AG04450 (cell line): Measurements from ENCODE around the gene ANKRD55. TPM values are rescaled to one million over a fixed set of nuclear protein-coding genes. Genes with fewer than 3 reads are reported as not detected.

Source experiments
- CTCF ChIA-PET: fragments of 300-600, 350-600 bp; formaldehyde crosslinking; extraction: SDS; loops from one replicate; lab custom pipeline; 2022; ENCODE audit warnings: antibody characterized with exemption, inconsistent platforms; lab: Charles Lee
- POLR2A ChIA-PET: fragments of 350-600 bp; formaldehyde crosslinking; extraction: SDS; loops from one replicate; lab custom pipeline; 2021; ENCODE audit warnings: antibody characterized with exemption, inconsistent platforms; lab: Yijun Ruan, JAX
- DNase-seq: peaks from one replicate; pipeline ENCODE4 v3.0.0-alpha.2; 2011; ENCODE audit warnings: low read depth, low spot score
- H3K27ac ChIP-seq: one replicate; pipeline ENCODE4 v1.5.1; 2012; ENCODE audit warnings: low read depth, low read length, control low read depth
- H3K27me3 ChIP-seq: one replicate; pipeline ENCODE4 v1.6.0; 2012; ENCODE audit warnings: low read length; ENCODE audit not compliant: control insufficient read depth, insufficient read depth
- H3K4me3 ChIP-seq: 2 replicates; pipeline ENCODE4 v1.5.1; 2011; ENCODE audit warnings: mild to moderate bottlenecking, low read depth, low read length, control low read depth
- H3K9me3 ChIP-seq: 2 replicates; pipeline ENCODE4 v1.5.1; 2012; ENCODE audit warnings: low read length; ENCODE audit not compliant: control insufficient read depth, insufficient read depth
- polyA plus RNA-seq: library from polyadenylated mRNA; depleted of rRNA; stranded (reverse); fragments of >200 nt; gene quantifications from 2 replicates; pipeline ENCODE4 v1.2.3, GENCODE V29; 2011
- TF ChIP-seq, protein P1 (sequence below): IDR thresholded peaks from 2 replicates; pipeline ENCODE4 v1.5.1; 2011; ENCODE audit warnings: low read depth, low read length, control low read depth, inconsistent platforms

Gene ANKRD55
- polyA plus RNA-seq, 1 experiment = not detected

DNA sequence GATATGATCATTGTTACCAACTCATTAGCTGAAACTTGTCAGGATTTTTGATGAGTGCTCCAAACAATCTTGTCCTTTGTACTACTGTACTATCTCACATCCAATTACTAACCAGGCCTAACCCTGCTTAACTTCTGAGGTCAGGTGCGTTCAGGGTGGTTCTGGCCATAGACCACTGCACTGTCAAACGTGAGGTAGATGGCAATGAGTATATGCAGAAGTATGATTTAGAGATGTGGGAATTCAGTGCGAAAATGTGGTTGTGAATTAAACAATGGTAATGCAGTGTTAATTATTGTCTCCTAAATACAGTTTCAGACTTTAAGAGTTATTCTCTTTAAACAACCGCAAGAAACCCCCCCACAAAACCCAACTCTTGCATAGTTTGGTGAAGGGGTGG is 86.5 kb downstream of the ANKRD55 start:
- DNase-seq = no peak
- Histone ChIP-seq H3K27ac (no peak overlapping the region), H3K27me3 (no peaks in the 10 kb centered on the region), H3K4me3 (no peak overlapping the region), H3K9me3 (no peaks in the 10 kb centered on the region)
- TF ChIP-seq, protein P1, sequence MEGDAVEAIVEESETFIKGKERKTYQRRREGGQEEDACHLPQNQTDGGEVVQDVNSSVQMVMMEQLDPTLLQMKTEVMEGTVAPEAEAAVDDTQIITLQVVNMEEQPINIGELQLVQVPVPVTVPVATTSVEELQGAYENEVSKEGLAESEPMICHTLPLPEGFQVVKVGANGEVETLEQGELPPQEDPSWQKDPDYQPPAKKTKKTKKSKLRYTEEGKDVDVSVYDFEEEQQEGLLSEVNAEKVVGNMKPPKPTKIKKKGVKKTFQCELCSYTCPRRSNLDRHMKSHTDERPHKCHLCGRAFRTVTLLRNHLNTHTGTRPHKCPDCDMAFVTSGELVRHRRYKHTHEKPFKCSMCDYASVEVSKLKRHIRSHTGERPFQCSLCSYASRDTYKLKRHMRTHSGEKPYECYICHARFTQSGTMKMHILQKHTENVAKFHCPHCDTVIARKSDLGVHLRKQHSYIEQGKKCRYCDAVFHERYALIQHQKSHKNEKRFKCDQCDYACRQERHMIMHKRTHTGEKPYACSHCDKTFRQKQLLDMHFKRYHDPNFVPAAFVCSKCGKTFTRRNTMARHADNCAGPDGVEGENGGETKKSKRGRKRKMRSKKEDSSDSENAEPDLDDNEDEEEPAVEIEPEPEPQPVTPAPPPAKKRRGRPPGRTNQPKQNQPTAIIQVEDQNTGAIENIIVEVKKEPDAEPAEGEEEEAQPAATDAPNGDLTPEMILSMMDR = no peak
- POLR2A ChIA-PET = no interaction called here
- CTCF ChIA-PET = interaction anchor here (0.6 to 1.1 kb wide), 2 partner anchors 22 to 822 kb away, joined by 3 read pairs; no protein-coding TSS in a partner anchor

DNA sequence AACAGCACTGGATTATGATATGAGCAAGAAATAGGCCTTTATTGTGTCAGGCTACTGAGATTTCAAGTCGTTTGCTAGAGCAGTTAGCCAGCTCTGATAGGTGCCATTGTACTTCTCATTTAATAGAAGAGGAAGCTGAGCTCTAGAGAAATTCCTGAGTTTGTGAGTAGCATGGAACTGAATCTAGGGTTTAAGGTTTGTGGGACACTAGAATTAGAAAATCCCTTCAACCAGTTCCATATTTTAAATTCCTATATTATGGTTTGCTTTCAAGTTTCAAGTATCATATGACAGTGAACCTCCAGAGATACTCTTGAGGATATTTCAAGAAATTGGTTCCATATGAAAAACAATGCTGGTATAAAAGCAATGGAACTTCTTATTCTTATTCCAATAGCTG is 87.6 kb downstream of the ANKRD55 start:
- POLR2A ChIA-PET = no interaction called here
- no peak for DNase-seq

DNA sequence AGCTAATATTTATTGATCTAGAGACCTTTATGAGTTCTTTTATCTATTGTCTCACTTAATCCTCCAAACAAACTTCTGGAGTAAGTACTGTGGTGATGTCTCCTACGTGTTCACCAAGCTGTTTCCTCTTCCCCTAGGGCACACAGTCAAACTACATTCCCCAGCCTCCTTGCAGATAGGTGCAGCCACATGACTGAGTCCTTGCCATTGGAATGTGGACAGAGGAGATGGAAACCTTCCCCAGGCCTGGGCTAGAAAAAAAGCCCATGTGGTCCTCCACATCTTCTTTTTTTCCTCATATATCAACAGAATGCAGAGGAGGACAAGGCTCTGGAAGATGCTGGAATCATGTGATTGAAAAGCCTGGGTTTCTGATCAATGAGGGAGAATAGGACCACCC is 88.0 kb downstream of the ANKRD55 start:
- CTCF ChIA-PET = interaction anchor here (0.9 kb wide), 1 partner anchor 126 kb away, joined by 4 read pairs; no protein-coding TSS in a partner anchor
- no peak overlapping the region for H3K4me3 ChIP-seq
- TF ChIP-seq, protein P1 = no peak
- no peaks in the 10 kb centered on the region for H3K27me3 ChIP-seq
- POLR2A ChIA-PET = interaction anchor here (1.1 kb wide), 1 partner anchor 35 kb away, joined by 3 read pairs; no protein-coding TSS in a partner anchor
- H3K27ac ChIP-seq = no peak overlapping the region
- DNase-seq = no peak
- H3K9me3 ChIP-seq = no peaks in the 10 kb centered on the region

More for the DNA sequence above, 87.6 kb downstream of the ANKRD55 start:
- Histone ChIP-seq H3K27me3 (no peaks in the 10 kb centered on the region), H3K4me3 (no peak overlapping the region), H3K27ac (no peak overlapping the region), H3K9me3 (no peaks in the 10 kb centered on the region)
- CTCF ChIA-PET = interaction anchor here (0.9 kb wide), 1 partner anchor 125 kb away, joined by 4 read pairs; no protein-coding TSS in a partner anchor
- TF ChIP-seq, protein P1 = no peak

DNA sequence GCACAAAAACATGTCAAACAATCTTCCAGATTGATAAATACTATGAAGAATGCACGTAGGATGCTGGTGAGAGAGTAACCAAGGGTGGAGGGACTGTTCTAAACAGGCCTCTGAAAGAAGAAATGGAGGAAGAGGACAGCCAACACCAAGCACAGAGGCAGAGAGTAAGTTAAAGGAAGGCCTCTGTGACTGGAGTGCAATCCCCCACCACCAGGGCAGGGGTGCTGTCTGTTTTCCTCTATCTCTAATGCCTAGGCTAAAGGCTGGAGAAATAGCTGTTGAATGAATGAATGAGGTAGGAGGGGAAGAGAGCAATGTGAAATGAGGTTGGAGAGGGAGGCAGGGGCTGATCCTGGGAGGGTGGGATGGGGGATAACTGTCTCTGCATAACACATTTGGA is 88.9 kb downstream of the ANKRD55 start:
- no peaks in the 10 kb centered on the region for H3K27me3 ChIP-seq
- H3K4me3 ChIP-seq = no peak overlapping the region
- ChIA-PET CTCF (no interaction called here), POLR2A (interaction anchor here (1.1 kb wide), 1 partner anchor 34 kb away, joined by 3 read pairs; no protein-coding TSS in a partner anchor)
- TF ChIP-seq, protein P1 = no peak
- no peaks in the 10 kb centered on the region for H3K9me3 ChIP-seq
- DNase-seq = no peak
- no peak overlapping the region for H3K27ac ChIP-seq

DNA sequence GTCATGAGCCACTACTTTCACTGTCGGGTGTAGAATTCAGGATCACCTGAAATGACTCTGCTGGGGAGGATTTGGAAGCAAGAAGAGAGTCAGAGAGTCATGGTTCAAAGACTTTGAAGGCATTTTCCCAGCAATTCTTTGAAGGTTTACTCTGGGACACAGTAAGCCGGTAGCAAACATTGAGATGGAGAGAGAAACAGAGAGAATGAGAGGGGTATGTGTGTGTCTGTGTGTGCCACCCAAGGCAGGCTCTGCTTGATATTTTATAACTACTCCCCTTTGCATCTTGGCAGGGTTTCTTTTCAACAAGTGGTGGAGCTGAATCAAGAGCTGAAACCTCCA is 89.8 kb downstream of the ANKRD55 start:
- H3K4me3 ChIP-seq = no peak overlapping the region
- no peak for DNase-seq
- CTCF ChIA-PET = interaction anchor here (0.6 kb wide), 2 partner anchors 170 to 805 kb away, joined by 3 read pairs; no protein-coding TSS in a partner anchor
- TF ChIP-seq, protein P1 = no peak
- POLR2A ChIA-PET = no interaction called here
- no peaks in the 10 kb centered on the region for H3K9me3 ChIP-seq
- no peaks in the 10 kb centered on the region for H3K27me3 ChIP-seq
- H3K27ac ChIP-seq = no peak overlapping the region
